ENCODE measurements around the gene SYCE1.

Gene SYCE1

GRCh38 chr10:133515471-133515870 lies 49.9 kb downstream of the SYCE1 start:
- Histone ChIP-seq H3K36me3 (ENCODE audit: low read depth) (no peaks in the 10 kb centered on the region), H3K27ac (ENCODE audit: poor library complexity, severe bottlenecking) (no peak overlapping the region), H3K4me3 (ENCODE audit: severe bottlenecking) (no peak overlapping the region), H3K4me1 (ENCODE audit: insufficient read depth, poor library complexity, severe bottlenecking) (no peaks in the 10 kb centered on the region), H3K9me3 (ENCODE audit: severe bottlenecking) (no peaks in the 10 kb centered on the region), H3K27me3 (ENCODE audit: insufficient read depth, poor library complexity, severe bottlenecking) (peaks cover 49% of the 10 kb centered on the region)
- no peak for TF ChIP-seq CTCF (IDR thresholded peaks at IDR 0.05; ENCODE audit: poor library complexity, severe bottlenecking)
- ATAC-seq (ENCODE audit: low read depth) (no peak), DNase-seq (ENCODE audit: low spot score) (no peak)

GRCh38 chr10:133511907-133512528 lies 53.4 kb downstream of the SYCE1 start:
- ATAC-seq (ENCODE audit: low read depth) (no peak), DNase-seq (ENCODE audit: low spot score) (no peak)
- Histone ChIP-seq H3K36me3 (ENCODE audit: low read depth) (no peaks in the 10 kb centered on the region), H3K4me1 (ENCODE audit: insufficient read depth, poor library complexity, severe bottlenecking) (no peaks in the 10 kb centered on the region), H3K4me3 (ENCODE audit: severe bottlenecking) (no peak overlapping the region), H3K27ac (ENCODE audit: poor library complexity, severe bottlenecking) (no peak overlapping the region), H3K27me3 (ENCODE audit: insufficient read depth, poor library complexity, severe bottlenecking) (peaks cover 28% of the 10 kb centered on the region), H3K9me3 (ENCODE audit: severe bottlenecking) (no peaks in the 10 kb centered on the region)
- TF ChIP-seq CTCF (IDR thresholded peaks at IDR 0.05; ENCODE audit: poor library complexity, severe bottlenecking) = no peak

GRCh38 chr10:133511408-133511807 lies 54.0 kb downstream of the SYCE1 start:
- no peak for TF ChIP-seq CTCF (IDR thresholded peaks at IDR 0.05; ENCODE audit: poor library complexity, severe bottlenecking)
- no peak for ATAC-seq (ENCODE audit: low read depth)

GRCh38 chr10:133509700-133510099 lies 55.7 kb downstream of the SYCE1 start:
- H3K27ac ChIP-seq (ENCODE audit: poor library complexity, severe bottlenecking) = no peak overlapping the region
- DNase-seq (ENCODE audit: low spot score) = no peak
- ATAC-seq (ENCODE audit: low read depth) = no peak
- no peak overlapping the region for H3K4me3 ChIP-seq (ENCODE audit: severe bottlenecking)
- H3K27me3 ChIP-seq (ENCODE audit: insufficient read depth, poor library complexity, severe bottlenecking) = peaks cover 14% of the 10 kb centered on the region
- H3K9me3 ChIP-seq (ENCODE audit: severe bottlenecking) = no peaks in the 10 kb centered on the region
- no peak for TF ChIP-seq CTCF (IDR thresholded peaks at IDR 0.05; ENCODE audit: poor library complexity, severe bottlenecking)
- H3K36me3 ChIP-seq (ENCODE audit: low read depth) = no peaks in the 10 kb centered on the region
- H3K4me1 ChIP-seq (ENCODE audit: insufficient read depth, poor library complexity, severe bottlenecking) = no peaks in the 10 kb centered on the region

More at GRCh38 chr10:133511408-133511807, 54.0 kb downstream of the SYCE1 start:
- H3K4me1 ChIP-seq (ENCODE audit: insufficient read depth, poor library complexity, severe bottlenecking) = no peaks in the 10 kb centered on the region
- peaks cover 22% of the 10 kb centered on the region for H3K27me3 ChIP-seq (ENCODE audit: insufficient read depth, poor library complexity, severe bottlenecking)
- no peak overlapping the region for H3K4me3 ChIP-seq (ENCODE audit: severe bottlenecking)
- H3K9me3 ChIP-seq (ENCODE audit: severe bottlenecking) = no peaks in the 10 kb centered on the region
- no peak overlapping the region for H3K27ac ChIP-seq (ENCODE audit: poor library complexity, severe bottlenecking)
- no peak for DNase-seq (ENCODE audit: low spot score)
- no peaks in the 10 kb centered on the region for H3K36me3 ChIP-seq (ENCODE audit: low read depth)

Measured in RWPE2 (cell line).